GM12892 (cell line): Measurements from ENCODE around the gene UCP1.

Experiments used
- POLR2A ChIP-seq: IDR thresholded peaks from 2 replicates; pipeline ENCODE4 v1.6.1; 2011; ENCODE audit warnings: low read depth, low read length, control low read depth
- POLR2AphosphoS5 ChIP-seq: IDR thresholded peaks from 2 replicates; pipeline ENCODE4 v1.6.1; 2011; ENCODE audit warnings: low read depth, low read length, control low read depth

GRCh38 chr4:140559696-140560095, 9.1 kb downstream of the UCP1 start:
- TF ChIP-seq POLR2A: no peak
- TF ChIP-seq POLR2AphosphoS5: no peak
